Tibial nerve (tissue), 4 donors: ENCODE results near the gene NFE2L2. TPM values are rescaled to one million over a fixed set of nuclear protein-coding genes. Genes with fewer than 3 reads are reported as not detected.
"Not testable (repeated sequence)": the region's sequence is repeated elsewhere in the genome, so short reads cannot be mapped to it uniquely, and the experiment has no call there.

Source experiments
- DNase-seq, 2 donors: peaks; one replicate each; pipeline ENCODE4 v3.0.0-alpha.2; 2019; ENCODE audit warnings: low spot score in 2 of 2
- H3K27ac ChIP-seq, 4 donors: fragments of 200-600 bp; sonication (generic) in 3 of 4; one replicate each; pipeline ENCODE4 v1.5.1; 2017 to 2019; ENCODE audit warnings: mild to moderate bottlenecking in 1 of 4
- H3K27me3 ChIP-seq, 2 donors: fragments of 200-600 bp; sonication (generic) in 1 of 2; one replicate each; pipeline versions ENCODE4 v1.5.1 to v1.6.0; 2017 to 2019
- H3K36me3 ChIP-seq, 3 donors: fragments of 200-600 bp; sonication (generic); one replicate each; pipeline ENCODE4 v1.5.1; 2018 to 2019
- H3K4me1 ChIP-seq, 4 donors: fragments of 200-600 bp; sonication (generic) in 3 of 4; one replicate each; pipeline ENCODE4 v1.5.1; 2017 to 2019
- H3K4me3 ChIP-seq, 4 donors: fragments of 200-600 bp; sonication (generic) in 3 of 4; one replicate each; pipeline ENCODE4 v1.5.1; 2017 to 2019; ENCODE audit warnings: mild to moderate bottlenecking in 1 of 4, moderate library complexity in 1 of 4
- H3K9me3 ChIP-seq, 4 donors: fragments of 200-600 bp; sonication (generic) in 3 of 4; one replicate each; pipeline ENCODE4 v1.5.1; 2017 to 2019
- CTCF ChIP-seq, 5 experiments: fragments of 200-600 bp in 3 of 5; fragments of 450-650 bp in 2 of 5; sonication (generic) in 3 of 5; IDR thresholded peaks; one replicate each; pipeline ENCODE4 v1.5.1; 2016 to 2019; ENCODE audit warnings: antibody characterized with exemption in 5 of 5, mild to moderate bottlenecking in 3 of 5, moderate library complexity in 2 of 5
- EP300 ChIP-seq, 2 donors: sonication (generic); formaldehyde crosslinking; IDR thresholded peaks; one replicate each; pipeline ENCODE4 v1.6.1; 2017; ENCODE audit warnings: antibody characterized with exemption in 2 of 2, mild to moderate bottlenecking in 1 of 2
- POLR2A ChIP-seq, 2 donors: fragments of 450-650 bp; IDR thresholded peaks; one replicate each; pipeline ENCODE4 v1.6.1; 2017; ENCODE audit warnings: antibody characterized with exemption in 2 of 2, mild to moderate bottlenecking in 2 of 2, moderate library complexity in 2 of 2
- WGBS, 2 donors: methylation state at CpG; one replicate each; pipeline ENCODE4 v1.1.5; 2018; 5-methylcytosine and 5-hydroxymethylcytosine counted together
- total RNA-seq, 4 donors: library from RNA; depleted of rRNA; stranded (reverse); fragments of >200 nt; gene quantifications; one replicate each; pipeline ENCODE4 v1.1.0, GENCODE V29; 2016

Gene NFE2L2
- total RNA-seq, 4 donors from 2014 or later: 112 to 164 (median 145) TPM

- 84 to 89% methylated on average over 4 of the region's 4 CpGs for WGBS, 2 donors
- no peaks in the 10 kb centered on the region for H3K27me3 ChIP-seq
- TF ChIP-seq POLR2A (IDR thresholded peaks at IDR 0.05) (no peak), EP300 (IDR thresholded peaks at IDR 0.05) (no peak), CTCF (IDR thresholded peaks at IDR 0.05) (no peak)
- no peak overlapping the region for H3K27ac ChIP-seq
- no peaks in the 10 kb centered on the region for H3K9me3 ChIP-seq
- H3K4me3 ChIP-seq: no peak overlapping the region
- no peak for DNase-seq
- no peaks in the 10 kb centered on the region for H3K4me1 ChIP-seq
- no peaks in the 10 kb centered on the region for H3K36me3 ChIP-seq
Measured at GRCh38 chr2:177193240-177193639, 71.3 kb downstream of the NFE2L2 start.

- Histone ChIP-seq H3K27me3 (no peaks in the 10 kb centered on the region), H3K4me3 (no peak overlapping the region), H3K9me3 (no peaks in the 10 kb centered on the region), H3K36me3 (no peaks in the 10 kb centered on the region), H3K4me1 (no peaks in the 10 kb centered on the region), H3K27ac (no peak overlapping the region)
- WGBS, 2 donors: 77 to 82% methylated on average over 1 of the region's 1 CpG
- TF ChIP-seq CTCF (IDR thresholded peaks at IDR 0.05) (no peak), POLR2A (IDR thresholded peaks at IDR 0.05) (no peak), EP300 (IDR thresholded peaks at IDR 0.05) (no peak)
- DNase-seq: no peak
Measured at GRCh38 chr2:177192788-177193187, 71.7 kb downstream of the NFE2L2 start.

DNA sequence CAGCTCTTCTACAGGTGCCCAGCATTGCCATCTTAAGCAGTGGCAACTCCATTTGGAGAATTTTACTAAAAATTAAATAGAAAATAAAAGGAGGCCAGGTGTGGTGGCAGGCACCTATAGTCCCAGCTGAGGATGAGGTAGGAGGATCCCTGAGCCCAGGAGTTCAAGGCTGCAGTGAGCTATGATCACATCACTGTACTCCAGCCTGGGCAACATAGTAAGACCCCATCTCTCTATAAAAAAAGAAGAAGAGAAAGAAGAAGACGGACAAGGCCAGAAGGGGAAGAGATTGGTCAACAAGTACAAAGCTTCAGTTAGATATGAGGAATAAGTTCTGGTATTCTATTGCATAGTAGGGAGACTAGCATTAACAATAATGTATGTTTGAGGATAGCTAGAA lies 73.6 kb downstream of the NFE2L2 start:
- Histone ChIP-seq H3K36me3 (no peaks in the 10 kb centered on the region), H3K27ac (no peak overlapping the region), H3K4me1 (no peaks in the 10 kb centered on the region), H3K4me3 (no peak overlapping the region), H3K9me3 (no peaks in the 10 kb centered on the region), H3K27me3 (no peaks in the 10 kb centered on the region)
- DNase-seq: no peak
- TF ChIP-seq EP300 (IDR thresholded peaks at IDR 0.05) (no peak), CTCF (IDR thresholded peaks at IDR 0.05) (no peak), POLR2A (IDR thresholded peaks at IDR 0.05) (no peak)
- 87 to 98% methylated on average over 1 of the region's 1 CpG for WGBS, 2 donors

DNA sequence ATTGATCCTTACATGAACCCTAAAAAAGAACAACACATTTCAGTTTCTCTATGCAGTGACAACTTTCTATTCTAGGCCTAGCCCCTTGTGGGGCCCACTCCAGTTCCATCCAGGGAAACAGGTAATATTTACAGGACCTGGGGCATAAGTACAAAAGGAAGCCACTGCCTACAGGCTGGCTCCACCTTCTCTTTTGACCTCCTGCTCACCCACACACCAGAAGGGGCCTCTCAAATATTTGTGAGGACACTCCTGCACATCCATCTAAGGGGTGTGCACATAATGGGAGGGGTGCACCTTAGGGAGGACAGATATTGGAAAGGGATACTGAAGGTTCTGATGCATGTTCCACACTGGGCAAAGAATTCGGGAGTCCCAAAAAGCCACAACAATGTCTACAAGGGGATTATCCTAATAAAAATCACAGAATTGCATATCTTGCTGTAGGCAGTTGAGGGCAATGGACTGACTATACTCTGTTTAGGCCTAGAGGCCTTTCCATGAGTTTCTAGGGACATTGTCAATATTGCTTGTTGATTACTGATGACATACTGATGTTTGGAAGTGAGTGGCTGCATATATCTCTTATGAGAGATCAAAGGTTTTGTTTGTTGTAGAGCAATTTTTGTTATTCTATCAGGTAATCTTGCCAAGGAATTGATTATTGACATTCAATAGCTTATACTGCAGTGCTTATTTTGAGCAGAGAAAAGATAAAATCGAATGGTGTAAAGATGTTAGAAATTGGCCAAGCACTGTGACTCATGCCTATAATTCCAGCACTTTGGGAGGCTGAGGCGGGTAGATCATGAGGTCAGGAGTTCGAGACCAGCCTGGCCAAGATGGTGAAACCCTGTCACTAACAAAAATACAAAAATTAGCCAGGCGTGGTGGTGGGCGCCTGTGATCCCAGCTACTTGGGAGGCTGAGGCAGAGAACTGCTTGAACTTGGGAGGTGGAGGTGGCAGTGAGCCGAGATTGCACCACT lies 75.8 kb downstream of the NFE2L2 start:
- Histone ChIP-seq H3K27ac (no peak overlapping the region), H3K27me3 (no peaks in the 10 kb centered on the region), H3K9me3 (no peaks in the 10 kb centered on the region), H3K4me3 (no peak overlapping the region), H3K36me3 (no peaks in the 10 kb centered on the region), H3K4me1 (no peaks in the 10 kb centered on the region)
- DNase-seq: no peak
- WGBS, 2 donors: 93 to 97% methylated on average over 7 of the region's 7 CpGs
- TF ChIP-seq EP300 (IDR thresholded peaks at IDR 0.05) (no peak), POLR2A (IDR thresholded peaks at IDR 0.05) (no peak), CTCF (IDR thresholded peaks at IDR 0.05) (no peak)

DNA sequence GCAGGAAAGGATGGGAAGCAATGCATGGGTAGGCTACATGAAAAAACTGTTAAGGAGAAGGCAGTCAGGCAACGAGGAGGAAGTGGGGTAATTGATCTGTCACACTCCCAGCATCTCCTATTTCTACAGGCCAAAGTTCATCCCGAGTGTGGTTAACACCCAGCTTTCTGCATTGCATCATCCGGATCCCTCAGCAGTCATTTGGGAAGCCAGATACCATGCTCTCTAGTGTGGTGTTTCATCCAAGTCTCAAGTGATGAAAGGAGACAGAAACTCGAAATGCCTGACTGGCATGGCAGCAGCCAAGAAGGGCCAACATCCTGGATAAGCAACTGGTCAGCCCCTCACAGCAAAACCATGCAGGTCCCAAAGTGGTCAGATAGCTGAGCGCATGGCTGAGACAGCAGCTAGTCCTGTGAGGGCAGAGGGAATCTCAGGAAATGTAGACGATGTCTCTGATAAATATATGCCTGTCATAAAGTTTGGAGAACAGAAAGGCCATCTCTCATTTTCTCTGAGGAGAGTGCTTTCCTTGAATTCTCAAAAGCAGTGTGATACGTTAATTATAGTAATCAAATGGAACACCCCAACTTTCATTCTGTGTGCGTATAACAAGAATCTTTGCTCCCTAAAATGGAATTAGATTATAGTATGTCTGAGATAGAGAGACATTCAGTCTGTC lies 76.8 kb downstream of the NFE2L2 start:
- Histone ChIP-seq H3K9me3 (no peaks in the 10 kb centered on the region), H3K27me3 (no peaks in the 10 kb centered on the region), H3K36me3 (no peaks in the 10 kb centered on the region), H3K4me3 (no peak overlapping the region), H3K27ac (no peak overlapping the region), H3K4me1 (no peaks in the 10 kb centered on the region)
- WGBS, 2 donors: 56 to 58% methylated on average over 8 of the region's 8 CpGs
- TF ChIP-seq CTCF (IDR thresholded peaks at IDR 0.05) (no peak), POLR2A (IDR thresholded peaks at IDR 0.05) (no peak), EP300 (IDR thresholded peaks at IDR 0.05) (no peak)
- DNase-seq: no peak

DNA sequence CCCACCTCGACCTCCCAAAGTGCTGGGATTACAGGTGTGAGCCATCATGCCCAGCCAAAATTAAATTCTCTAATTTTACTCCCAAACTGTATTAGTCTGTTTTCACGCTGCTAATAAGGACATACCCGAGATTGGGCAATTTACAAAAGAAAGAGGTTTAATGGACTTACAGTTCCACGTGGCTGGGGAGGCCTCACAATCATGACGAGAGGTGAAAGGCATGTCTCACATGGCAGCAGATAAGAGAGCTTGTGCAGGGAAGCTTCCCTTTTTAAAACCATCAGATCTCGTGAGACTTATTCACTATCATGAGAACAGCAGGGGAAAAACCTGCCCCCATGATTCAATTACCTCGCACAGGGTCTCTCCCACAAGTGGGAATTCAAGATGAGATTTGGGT lies 78.5 kb downstream of the NFE2L2 start:
- not testable (repeated sequence) for H3K27me3 ChIP-seq, H3K4me1 ChIP-seq, H3K36me3 ChIP-seq, H3K4me3 ChIP-seq, H3K9me3 ChIP-seq, DNase-seq, H3K27ac ChIP-seq
- 71 to 76% methylated on average over 7 of the region's 7 CpGs for WGBS, 2 donors
